Keratinocyte (primary cell): ENCODE data around the gene ZNF23. TPM values are rescaled to one million over a fixed set of nuclear protein-coding genes. Genes with fewer than 3 reads are reported as not detected.

ENCODE experiments used
- DNase-seq: peaks from one replicate; pipeline ENCODE4 v3.0.0-alpha.2; 2011; ENCODE audit warnings: low read depth, missing footprints, low spot score
- FAIRE-seq: peaks from 2 replicates; lab custom pipeline; 2011; peaks lifted over from hg19 to GRCh38; lab: Jason Lieb, UNC
- H2AFZ ChIP-seq: 2 replicates; pipeline ENCODE4 v1.6.0; 2012; ENCODE audit warnings: low read length, control low read depth, inconsistent platforms; ENCODE audit not compliant: control insufficient read depth
- H3K27ac ChIP-seq: 2 replicates; pipeline ENCODE4 v1.5.1; 2011; ENCODE audit warnings: low read length; ENCODE audit not compliant: control insufficient read depth, insufficient read depth
- H3K27me3 ChIP-seq: 3 replicates; pipeline ENCODE4 v1.6.0; 2011; ENCODE audit warnings: low read length; ENCODE audit not compliant: control insufficient read depth, insufficient read depth; ENCODE audit errors: extremely low read depth
- H3K36me3 ChIP-seq, 2 experiments: 2 replicates in 1 of 2; 3 replicates in 1 of 2; pipeline ENCODE4 v1.5.1; 2011; ENCODE audit warnings: low read length in 2 of 2, mild to moderate bottlenecking in 1 of 2; ENCODE audit not compliant: control insufficient read depth in 2 of 2, insufficient read depth in 2 of 2; ENCODE audit errors: extremely low read depth in 1 of 2
- H3K4me1 ChIP-seq: 3 replicates; pipeline ENCODE4 v1.5.1; 2011; ENCODE audit warnings: low read length; ENCODE audit not compliant: control insufficient read depth, insufficient read depth; ENCODE audit errors: extremely low read depth
- H3K4me2 ChIP-seq: 3 replicates; pipeline ENCODE4 v1.6.0; 2011; ENCODE audit warnings: low read depth, low read length; ENCODE audit not compliant: control insufficient read depth, insufficient read depth; ENCODE audit errors: extremely low read depth
- H3K4me3 ChIP-seq, 3 experiments: fragments of 200-600 bp in 1 of 3; sonication (generic) in 1 of 3; 2 replicates in 2 of 3; 3 replicates in 1 of 3; pipeline ENCODE4 v1.5.1; 2011 to 2016; ENCODE audit warnings: low read length in 3 of 3, mild to moderate bottlenecking in 3 of 3, control low read depth in 2 of 3, inconsistent platforms in 1 of 3, low read depth in 1 of 3, mixed read lengths in 1 of 3, mixed run types in 1 of 3, moderate library complexity in 1 of 3; ENCODE audit not compliant: control insufficient read depth in 2 of 3, insufficient read depth in 2 of 3; ENCODE audit errors: extremely low read depth in 1 of 3
- H3K79me2 ChIP-seq: 2 replicates; pipeline ENCODE4 v1.6.0; 2012; ENCODE audit warnings: low read length; ENCODE audit not compliant: control insufficient read depth, insufficient read depth
- H3K9ac ChIP-seq: 3 replicates; pipeline ENCODE4 v1.6.0; 2011; ENCODE audit warnings: low read length; ENCODE audit not compliant: control insufficient read depth, insufficient read depth; ENCODE audit errors: extremely low read depth
- H3K9me1 ChIP-seq: 3 replicates; pipeline ENCODE4 v1.6.0; 2011; ENCODE audit warnings: low read length; ENCODE audit not compliant: control insufficient read depth, insufficient read depth; ENCODE audit errors: extremely low read depth
- H3K9me3 ChIP-seq: 2 replicates; pipeline ENCODE4 v1.5.1; 2012; ENCODE audit warnings: low read depth, low read length; ENCODE audit not compliant: control insufficient read depth
- H4K20me1 ChIP-seq: 3 replicates; pipeline ENCODE4 v1.6.0; 2011; ENCODE audit warnings: low read length; ENCODE audit not compliant: control insufficient read depth, insufficient read depth; ENCODE audit errors: extremely low read depth
- EZH2 ChIP-seq: IDR thresholded peaks from one replicate; pipeline ENCODE4 v1.6.1; 2012; ENCODE audit warnings: inconsistent platforms, mild to moderate bottlenecking, low read length, moderate library complexity
- dilution Hi-C: fragments of 300-500 bp; cut with MboI; formaldehyde crosslinking; loops from one replicate; pipeline ENCODE4 v1.7.0; 2020; ENCODE audit warnings: low sequenced_read_pairs; ENCODE audit not compliant: extremely low pct_ligation_motif_present
- polyA plus RNA-seq, 5 experiments: library from polyadenylated mRNA; depleted of rRNA in 3 of 5; stranded (reverse) in 3 of 5; stranded (forward) in 1 of 5; unstranded in 1 of 5; fragments of >200 nt; gene quantifications; 1 replicate in 1 of 5; 2 replicates in 3 of 5; 3 replicates in 1 of 5; pipeline versions ENCODE4 v1.2.1 to v1.2.3, GENCODE V29; 2011 to 2012; ENCODE audit warnings: missing spikeins in 2 of 5, low read depth in 1 of 5, low replicate concordance in 1 of 5
- TF ChIP-seq, protein P1 (sequence below), 3 experiments: IDR thresholded peaks in 1 of 3; conservative IDR thresholded peaks in 1 of 3; optimal IDR thresholded peaks in 1 of 3; 2 replicates in 2 of 3; 3 replicates in 1 of 3; pipeline versions ENCODE3 to v1.5.1; 2011; ENCODE audit warnings: low read length in 3 of 3, mild to moderate bottlenecking in 3 of 3, moderate library complexity in 2 of 3, control low read depth in 1 of 3, inconsistent platforms in 1 of 3; ENCODE audit not compliant: insufficient read depth in 2 of 3; ENCODE audit errors: extremely low read depth in 1 of 3

ZNF23 gene
- polyA plus RNA-seq, 1 donor (not counting 4 experiments of a cell fraction or from before 2014, with no cell fraction given), result 8.2 TPM

DNA sequence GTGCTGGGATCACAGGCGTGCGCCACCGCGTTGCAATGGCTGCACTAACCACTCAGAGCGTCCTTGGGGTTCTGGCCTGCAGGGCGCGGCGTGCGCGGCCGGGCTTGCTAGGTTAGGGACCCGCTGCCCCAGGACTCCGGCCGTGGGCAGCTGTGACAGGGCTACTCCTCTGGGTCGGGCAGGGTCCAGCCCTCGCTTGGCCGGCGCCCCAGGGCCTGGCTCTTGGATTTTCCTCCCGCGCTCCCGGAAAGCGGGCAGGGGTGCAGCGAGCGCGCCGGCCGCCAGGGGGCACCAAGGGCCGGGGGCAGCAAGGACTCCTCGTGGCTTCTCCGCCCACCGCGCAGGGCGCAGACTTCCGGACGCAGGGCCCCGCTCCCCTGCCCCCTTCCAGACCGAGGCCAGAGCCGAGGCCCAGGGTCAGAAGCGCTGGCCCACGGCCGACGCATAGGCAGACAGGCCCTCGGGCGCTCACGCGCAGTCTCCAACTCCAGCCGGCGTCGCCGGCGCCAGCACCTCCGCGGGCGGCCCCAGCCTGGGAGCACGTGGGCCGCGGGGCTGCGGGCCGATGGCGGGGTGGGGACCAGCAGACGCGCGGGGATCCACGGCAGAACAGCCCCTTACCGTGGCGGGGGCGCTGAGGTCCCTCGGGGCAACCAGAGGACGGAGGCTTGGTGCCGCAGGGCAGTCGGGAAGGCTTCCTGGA, 20.5 kb downstream of the ZNF23 start:
- no peaks in the 10 kb centered on the region for H4K20me1 ChIP-seq
- H3K27ac ChIP-seq, result no peak overlapping the region
- H3K79me2 ChIP-seq, result no peaks in the 10 kb centered on the region
- FAIRE-seq (no peak), DNase-seq (no peak)
- TF ChIP-seq EZH2, result no peak
- TF ChIP-seq, protein P1, sequence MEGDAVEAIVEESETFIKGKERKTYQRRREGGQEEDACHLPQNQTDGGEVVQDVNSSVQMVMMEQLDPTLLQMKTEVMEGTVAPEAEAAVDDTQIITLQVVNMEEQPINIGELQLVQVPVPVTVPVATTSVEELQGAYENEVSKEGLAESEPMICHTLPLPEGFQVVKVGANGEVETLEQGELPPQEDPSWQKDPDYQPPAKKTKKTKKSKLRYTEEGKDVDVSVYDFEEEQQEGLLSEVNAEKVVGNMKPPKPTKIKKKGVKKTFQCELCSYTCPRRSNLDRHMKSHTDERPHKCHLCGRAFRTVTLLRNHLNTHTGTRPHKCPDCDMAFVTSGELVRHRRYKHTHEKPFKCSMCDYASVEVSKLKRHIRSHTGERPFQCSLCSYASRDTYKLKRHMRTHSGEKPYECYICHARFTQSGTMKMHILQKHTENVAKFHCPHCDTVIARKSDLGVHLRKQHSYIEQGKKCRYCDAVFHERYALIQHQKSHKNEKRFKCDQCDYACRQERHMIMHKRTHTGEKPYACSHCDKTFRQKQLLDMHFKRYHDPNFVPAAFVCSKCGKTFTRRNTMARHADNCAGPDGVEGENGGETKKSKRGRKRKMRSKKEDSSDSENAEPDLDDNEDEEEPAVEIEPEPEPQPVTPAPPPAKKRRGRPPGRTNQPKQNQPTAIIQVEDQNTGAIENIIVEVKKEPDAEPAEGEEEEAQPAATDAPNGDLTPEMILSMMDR (optimal IDR thresholded peaks at IDR 0.05 in 1 of 3, IDR thresholded peaks at IDR 0.05 in 1 of 3, conservative IDR thresholded peaks at IDR 0.05 in 1 of 3; ENCODE audit: extremely low read depth in 1 of 3, insufficient read depth in 2 of 3, low read length in 3 of 3), result peak in 2 of 3 experiments; percentile 36 to 47
- peaks cover 7% of the 10 kb centered on the region for H3K9me3 ChIP-seq
- dilution Hi-C loops, result no loop called here
- H3K9me1 ChIP-seq, result no peaks in the 10 kb centered on the region
- no peak overlapping the region for H3K4me3 ChIP-seq
- no peak overlapping the region for H3K4me2 ChIP-seq
- no peaks in the 10 kb centered on the region for H3K36me3 ChIP-seq
- H3K27me3 ChIP-seq, result no peaks in the 10 kb centered on the region
- no peak overlapping the region for H2AFZ ChIP-seq
- H3K9ac ChIP-seq, result no peak overlapping the region
- H3K4me1 ChIP-seq, result no peaks in the 10 kb centered on the region

DNA sequence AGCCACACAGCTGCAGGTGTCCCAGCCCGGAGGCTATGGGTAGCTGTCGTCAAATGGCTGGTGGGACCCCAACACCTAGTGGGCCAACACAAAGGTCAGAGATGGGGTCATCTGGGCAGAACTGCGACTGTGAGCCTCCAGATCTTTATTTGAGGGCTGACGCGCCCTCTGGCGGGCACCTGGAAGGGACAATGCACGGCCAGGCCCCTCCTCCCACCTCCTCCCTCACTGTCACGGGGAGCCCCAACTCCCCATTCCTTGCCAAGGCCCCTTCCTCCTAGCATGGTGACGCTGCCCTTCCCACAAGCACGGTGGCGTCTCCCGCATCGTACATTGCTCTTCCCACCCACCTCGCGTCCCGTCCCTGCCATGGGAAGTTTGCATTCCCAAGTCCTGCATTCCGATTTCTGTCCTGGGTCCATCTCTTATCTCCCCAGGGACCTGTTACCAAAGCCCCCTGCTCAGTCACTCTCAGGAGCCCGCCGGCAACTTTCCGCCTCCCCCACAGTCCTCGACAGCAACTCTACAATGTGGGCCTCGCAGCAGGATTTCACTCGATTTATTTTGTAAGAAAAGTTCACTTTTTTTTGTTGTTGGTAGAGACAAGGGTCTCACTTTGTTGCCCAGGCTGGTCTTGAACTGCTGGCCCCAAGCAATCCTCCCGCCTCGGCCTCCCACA, 21.2 kb downstream of the ZNF23 start:
- FAIRE-seq (no peak), DNase-seq (no peak)
- H3K9me3 ChIP-seq, result peaks cover 4% of the 10 kb centered on the region
- dilution Hi-C loops, result no loop called here
- no peak overlapping the region for H3K27ac ChIP-seq
- no peaks in the 10 kb centered on the region for H3K27me3 ChIP-seq
- H3K4me2 ChIP-seq, result no peak overlapping the region
- no peaks in the 10 kb centered on the region for H3K79me2 ChIP-seq
- no peaks in the 10 kb centered on the region for H3K4me1 ChIP-seq
- H3K9me1 ChIP-seq, result no peaks in the 10 kb centered on the region
- H3K4me3 ChIP-seq, result no peak overlapping the region
- no peaks in the 10 kb centered on the region for H4K20me1 ChIP-seq
- no peaks in the 10 kb centered on the region for H3K36me3 ChIP-seq
- no peak for TF ChIP-seq EZH2
- TF ChIP-seq, protein P1 (optimal IDR thresholded peaks at IDR 0.05 in 1 of 3, IDR thresholded peaks at IDR 0.05 in 1 of 3, conservative IDR thresholded peaks at IDR 0.05 in 1 of 3; ENCODE audit: extremely low read depth in 1 of 3, insufficient read depth in 2 of 3, low read length in 3 of 3), result peak; percentile 12 to 25 (median 22)
- H3K9ac ChIP-seq, result no peak overlapping the region
- H2AFZ ChIP-seq, result no peak overlapping the region
